NCI-H2029 treated with DMSO at 0.1 percent for 48 hours (cell line): Measurements from ENCODE around the gene PHGDH.

Experiments used
- DNase-seq: peaks from one replicate; lab custom pipeline; 2025; lab: John Stamatoyannopoulos, UW

PHGDH gene

DNA sequence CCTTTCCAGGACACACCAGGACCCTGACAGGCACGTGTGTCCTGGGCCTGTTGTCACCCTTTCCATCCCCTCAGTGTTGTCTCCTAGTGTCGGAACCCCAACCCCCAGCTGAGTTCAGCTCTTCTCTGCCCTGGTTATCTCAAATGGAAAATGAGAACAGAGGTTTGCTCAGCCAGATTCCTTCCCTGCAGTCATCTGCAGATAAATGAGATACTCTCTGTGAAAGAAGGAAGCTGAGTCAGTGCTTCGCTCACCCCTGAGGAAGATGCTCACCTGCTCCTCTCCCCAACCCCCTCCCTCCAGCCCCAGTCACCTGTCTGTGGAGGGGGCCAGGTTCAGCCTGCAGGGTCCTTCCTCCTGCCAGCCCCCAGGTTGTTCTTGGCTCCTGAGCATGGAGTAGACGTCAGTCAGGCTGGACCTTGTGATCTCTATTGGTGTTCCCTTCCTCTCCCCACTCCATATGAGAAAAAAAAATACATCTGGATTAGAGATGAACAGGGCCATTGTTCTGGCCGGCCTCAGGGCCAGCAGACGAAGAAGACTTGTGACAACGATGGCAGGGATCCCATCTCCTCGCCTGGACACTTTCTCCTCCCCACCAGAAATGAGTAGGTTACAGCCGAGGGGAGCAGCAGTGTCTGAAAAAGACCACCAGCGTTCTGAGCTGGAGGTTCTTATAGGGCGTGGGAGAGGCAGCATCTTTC is 20.9 kb downstream of the PHGDH start:
- no peak for DNase-seq

DNA sequence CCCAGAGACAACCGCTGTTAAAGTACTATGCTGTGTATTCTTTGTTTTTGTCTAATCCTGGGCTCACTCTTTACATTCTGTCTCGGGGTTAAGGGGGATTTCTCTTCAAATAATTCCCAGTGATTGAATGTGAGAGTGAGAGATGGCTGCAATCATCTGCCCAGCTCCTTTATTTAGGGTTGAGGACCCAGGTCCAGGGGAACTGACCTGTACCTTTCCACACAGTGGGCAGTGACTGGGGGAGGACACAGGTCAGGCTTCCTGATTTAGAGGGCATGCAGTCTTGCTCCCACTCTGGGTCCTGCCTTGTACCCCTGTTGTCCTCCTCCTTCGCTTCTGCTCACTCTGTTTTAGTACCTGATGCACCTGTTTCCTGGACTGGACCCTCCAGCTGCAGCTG is 22.0 kb downstream of the PHGDH start:
- no peak for DNase-seq

DNA sequence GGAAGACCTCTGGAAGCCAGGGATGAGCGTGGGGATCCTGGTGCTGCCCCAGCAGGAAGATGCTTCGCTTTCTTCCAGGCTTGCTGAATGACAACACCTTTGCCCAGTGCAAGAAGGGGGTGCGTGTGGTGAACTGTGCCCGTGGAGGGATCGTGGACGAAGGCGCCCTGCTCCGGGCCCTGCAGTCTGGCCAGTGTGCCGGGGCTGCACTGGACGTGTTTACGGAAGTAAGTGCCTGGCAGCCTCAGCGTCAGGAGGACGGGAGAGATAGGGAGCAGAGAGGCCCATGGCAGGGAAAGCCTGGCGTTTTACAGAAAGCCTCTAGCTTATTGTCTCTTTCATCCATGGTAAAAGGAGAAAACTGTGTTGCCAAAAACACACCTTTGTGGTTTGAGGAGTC is 23.5 kb downstream of the PHGDH start:
- no peak for DNase-seq

DNA sequence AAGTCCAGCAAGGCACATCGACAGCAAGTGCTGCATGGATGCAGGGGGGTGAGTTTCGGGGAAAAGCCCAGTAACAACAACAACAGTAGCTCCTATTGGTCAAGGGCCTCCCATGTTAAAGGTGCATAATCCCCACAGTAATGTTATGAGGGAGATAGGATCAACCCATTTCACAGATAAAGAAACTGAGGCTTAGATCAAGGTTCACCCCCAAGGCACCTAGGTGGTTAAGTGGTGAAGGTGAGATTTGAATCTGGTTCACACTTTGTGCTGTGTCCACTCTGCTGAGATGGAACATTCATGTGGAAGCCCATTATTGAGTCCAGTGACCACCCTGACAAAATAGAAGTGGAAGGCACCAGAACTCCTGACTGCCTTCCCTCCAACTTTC is 24.9 kb downstream of the PHGDH start:
- DNase-seq = no peak

DNA sequence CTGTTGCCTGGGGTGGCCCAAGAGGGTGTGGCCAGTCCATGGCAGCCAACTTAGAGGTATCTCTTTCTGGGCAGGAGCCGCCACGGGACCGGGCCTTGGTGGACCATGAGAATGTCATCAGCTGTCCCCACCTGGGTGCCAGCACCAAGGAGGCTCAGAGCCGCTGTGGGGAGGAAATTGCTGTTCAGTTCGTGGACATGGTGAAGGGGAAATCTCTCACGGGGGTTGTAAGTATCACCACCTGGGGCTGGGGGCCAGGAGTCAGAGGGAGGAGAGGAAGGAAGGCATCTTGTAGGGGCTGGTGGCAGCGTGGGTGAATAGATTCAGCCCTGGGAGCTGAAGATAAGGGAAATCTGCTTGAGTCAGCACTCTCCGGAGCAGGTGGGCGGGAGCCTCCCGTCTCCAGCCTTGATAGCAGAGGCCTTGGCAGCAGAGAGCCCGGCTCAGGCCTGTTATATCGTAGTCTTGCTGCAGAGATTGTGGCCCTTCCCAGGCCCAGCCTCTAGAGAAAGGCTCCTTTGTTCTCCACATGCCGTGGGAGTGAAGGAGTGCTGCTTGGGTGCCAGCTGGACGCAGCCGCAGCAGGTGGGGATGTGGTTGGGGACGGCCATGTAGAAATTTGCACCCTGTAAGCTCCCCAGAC is 25.4 kb downstream of the PHGDH start:
- DNase-seq = no peak

DNA sequence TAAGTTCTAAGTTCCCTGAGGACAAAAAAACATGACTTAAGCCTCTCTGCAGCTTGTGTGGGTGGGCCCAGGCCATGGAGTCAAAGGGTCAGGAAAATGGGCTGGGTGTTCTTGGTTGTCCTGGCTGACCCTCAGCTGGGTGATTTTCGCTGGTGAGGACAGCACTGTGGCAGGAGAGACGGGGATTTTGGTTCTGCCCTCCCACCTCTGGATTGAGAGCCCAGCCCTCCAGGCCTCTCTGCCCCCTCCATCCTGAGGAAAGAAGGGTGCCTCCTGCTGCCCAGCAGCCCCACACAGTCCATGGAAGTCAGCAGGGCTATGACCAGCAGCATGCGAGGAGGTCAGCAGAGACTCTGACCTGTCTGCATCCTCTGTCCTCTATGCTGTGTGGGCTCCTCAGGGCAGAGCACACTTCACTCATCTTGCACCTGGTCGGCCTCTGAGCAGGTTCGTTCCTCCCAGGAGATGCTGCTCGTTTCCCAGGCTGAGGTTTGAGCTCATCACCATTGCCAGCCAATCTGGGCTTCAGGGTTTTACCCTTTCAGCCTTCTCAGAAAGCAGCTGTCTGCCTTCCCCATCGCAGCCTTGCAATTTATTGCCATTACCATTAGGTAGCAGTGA is 26.5 kb downstream of the PHGDH start:
- DNase-seq = no peak

DNA sequence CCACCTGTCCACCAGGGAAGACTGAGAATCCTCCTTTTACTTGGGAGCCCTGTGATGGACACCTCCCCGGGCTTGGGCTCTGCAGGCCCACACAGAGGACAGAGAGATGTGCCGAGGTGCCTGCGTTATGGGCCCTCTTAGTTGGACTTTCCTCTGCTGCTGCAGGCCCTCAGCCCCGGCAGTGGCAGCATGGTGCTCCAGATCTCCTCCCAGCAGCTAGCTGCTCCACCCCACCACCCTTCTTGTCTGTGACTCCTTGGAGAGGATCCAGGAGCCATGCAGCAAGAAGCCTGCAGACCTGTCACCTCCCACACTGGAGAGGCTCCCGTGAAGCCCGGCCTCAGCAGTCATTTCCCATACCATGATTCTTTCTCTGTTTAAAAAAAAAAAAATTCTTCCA is 27.4 kb downstream of the PHGDH start:
- no peak for DNase-seq

DNA sequence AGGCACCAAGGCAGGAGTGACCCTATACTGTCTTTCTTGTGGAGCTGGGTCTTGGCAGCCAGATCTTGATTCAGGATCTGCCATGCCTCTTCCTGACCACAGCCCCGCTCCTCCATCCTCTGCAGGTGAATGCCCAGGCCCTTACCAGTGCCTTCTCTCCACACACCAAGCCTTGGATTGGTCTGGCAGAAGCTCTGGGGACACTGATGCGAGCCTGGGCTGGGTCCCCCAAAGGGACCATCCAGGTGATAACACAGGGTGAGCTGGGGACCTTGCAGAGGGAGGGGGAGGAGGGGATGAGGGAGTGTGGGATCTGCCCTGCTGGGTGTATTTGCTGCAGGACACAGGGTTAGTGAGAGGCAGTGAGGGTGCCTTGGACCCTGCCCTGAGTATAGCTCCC is 28.5 kb downstream of the PHGDH start:
- DNase-seq = no peak

DNA sequence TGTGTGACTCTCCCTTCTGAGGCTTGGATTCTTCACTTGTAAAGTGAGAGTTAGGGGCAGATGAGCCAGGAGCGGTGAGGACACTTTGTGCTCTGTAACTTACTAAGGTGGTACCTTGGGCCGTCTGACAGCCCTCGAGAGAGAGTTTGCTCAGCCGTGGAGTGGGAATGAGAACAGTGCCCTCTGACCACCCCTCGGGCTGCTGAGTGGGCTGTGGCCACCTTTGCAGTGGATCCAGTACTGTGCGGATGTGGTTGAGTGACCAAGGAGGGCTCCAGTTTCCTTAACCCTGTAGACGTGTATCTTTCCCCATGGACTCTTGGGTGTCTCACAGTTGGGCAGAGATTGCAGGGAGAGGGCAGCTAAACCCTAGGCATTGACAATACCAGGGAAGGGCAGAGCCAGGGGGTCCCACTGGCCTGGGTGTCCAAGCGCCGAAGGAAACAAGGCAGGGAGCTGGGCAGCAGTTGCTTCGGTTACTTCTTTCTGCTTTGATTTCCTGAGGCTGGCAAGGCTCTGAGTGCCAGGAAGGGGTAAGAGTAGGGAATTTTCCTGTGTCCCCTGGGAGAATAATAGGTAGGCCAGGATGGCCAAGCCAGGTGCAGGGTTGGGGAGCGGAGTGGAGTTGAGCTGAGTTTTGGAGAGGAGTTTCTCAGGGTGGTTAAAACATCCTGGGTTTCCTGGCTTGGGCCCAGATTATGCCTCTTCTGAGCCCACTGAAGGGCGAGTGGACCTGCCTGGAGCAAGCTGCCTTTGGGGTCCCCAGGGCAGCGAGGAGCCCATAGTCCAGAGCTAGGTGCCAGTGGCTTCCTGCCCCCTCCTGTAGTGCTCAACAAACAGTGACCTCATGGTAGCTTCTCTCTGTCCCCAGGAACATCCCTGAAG is 29.4 kb downstream of the PHGDH start:
- DNase-seq = no peak

DNA sequence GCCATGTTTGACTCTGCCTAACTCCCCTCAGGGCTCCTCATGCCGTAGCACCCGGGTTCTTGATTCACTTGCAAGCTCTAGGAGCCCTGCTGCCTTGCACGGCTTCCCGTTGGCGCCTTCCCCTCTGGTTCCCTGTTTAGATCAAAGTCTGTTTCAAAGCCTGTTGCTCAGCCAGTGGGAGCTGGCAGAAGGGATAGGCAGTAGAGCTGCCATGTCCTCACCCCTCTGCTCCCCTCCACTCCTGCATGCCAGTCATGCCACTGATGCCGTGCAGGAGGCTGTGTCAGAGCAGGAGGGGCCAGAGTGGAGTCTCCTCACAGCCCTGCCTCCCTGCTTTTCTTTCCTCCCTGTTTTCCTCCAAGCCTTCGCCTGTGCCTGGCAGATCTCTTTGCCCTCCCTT is 30.5 kb downstream of the PHGDH start:
- no peak for DNase-seq

DNA sequence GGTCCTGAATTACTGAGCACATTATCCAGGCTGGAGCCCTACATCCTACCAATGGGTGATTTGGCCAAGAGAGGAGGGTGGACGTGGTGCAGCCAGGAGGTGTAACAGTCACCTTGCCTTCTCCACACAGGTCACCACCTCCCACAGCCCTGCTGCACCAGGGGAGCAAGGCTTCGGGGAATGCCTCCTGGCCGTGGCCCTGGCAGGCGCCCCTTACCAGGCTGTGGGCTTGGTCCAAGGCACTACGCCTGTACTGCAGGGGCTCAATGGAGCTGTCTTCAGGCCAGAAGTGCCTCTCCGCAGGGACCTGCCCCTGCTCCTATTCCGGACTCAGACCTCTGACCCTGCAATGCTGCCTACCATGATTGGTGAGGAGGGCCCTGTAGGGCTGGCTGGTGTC is 30.9 kb downstream of the PHGDH start:
- no peak for DNase-seq

DNA sequence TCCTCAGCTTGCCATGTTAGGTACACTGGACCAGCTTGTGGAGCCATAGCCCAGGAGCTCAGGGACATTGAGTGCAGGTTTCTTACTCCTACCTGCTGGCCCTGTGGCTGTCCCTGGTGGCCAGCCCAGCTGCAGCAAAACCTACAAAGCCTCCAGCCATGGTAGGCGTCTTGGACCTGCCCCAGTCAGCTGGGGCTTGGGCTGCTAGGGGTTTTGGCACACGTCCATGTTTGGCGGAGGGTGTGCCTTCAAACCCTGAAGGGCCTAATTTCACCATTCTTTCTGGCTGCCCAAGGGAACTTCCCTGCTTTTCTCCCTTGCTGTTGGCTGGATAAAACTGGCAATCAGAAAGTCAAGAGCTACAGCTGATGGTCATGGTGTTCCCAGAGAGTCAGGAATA is 31.6 kb downstream of the PHGDH start:
- no peak for DNase-seq

DNA sequence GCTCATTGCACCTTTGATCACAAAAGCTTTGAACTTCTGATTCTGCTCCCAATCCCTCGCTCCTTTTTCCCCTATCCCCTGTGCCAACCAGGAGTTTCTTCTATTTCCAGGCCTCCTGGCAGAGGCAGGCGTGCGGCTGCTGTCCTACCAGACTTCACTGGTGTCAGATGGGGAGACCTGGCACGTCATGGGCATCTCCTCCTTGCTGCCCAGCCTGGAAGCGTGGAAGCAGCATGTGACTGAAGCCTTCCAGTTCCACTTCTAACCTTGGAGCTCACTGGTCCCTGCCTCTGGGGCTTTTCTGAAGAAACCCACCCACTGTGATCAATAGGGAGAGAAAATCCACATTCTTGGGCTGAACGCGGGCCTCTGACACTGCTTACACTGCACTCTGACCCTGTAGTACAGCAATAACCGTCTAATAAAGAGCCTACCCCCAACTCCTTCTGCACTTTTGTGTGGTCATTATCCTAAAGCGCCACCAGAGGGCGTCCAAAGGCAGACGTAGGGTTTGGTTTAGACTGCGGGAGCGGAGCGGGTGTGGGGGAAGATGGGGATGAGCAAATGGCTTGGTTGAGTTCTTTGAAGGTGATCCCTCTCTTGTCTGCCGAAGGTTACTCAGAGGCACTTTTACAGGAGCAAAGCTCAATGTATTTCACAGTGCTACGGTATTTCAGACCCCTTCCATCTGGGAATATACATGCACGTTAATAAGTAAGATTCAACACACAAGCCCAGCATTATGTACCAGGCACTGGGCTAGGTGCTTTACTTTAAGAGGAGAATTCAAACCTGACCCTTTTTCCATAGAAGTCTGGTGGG is 32.3 kb downstream of the PHGDH start:
- peak; percentile 51 for DNase-seq

DNA sequence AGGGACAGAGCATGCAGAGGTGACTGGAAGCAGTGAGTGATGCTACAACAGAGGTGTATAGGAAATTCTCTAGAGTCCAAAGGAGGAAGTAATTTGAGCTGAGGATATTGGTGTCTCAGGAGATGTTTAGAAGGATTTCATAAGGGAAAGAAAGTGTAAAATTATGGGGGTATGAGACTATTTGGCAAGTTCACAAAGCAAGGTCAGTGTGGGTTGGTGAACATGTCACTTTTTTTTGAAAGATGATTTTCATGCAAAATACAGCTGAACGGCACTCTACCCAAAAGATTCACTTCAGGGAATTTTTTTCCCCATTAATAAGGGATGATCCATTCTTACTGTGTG is 32.8 kb downstream of the PHGDH start:
- no peak for DNase-seq

DNA sequence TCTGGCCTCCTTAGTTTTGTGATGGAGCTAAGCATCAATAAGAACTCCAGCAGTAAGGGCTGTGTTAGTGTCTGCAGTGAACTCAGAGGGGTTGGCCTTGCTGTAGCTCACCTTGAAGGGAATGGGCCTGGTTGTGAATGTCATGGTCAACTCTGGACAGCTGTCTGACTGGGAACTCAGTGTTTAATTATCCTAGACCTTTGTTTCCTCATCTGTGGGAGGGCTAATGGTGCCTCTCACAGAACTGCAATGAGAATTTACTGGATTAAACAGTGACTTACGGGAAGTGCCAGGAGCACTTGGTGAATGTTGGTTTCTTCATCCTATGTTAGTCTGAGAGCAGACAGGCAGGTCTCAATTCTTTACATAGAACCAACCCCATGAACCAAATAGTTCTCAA is 33.3 kb downstream of the PHGDH start:
- DNase-seq = no peak

DNA sequence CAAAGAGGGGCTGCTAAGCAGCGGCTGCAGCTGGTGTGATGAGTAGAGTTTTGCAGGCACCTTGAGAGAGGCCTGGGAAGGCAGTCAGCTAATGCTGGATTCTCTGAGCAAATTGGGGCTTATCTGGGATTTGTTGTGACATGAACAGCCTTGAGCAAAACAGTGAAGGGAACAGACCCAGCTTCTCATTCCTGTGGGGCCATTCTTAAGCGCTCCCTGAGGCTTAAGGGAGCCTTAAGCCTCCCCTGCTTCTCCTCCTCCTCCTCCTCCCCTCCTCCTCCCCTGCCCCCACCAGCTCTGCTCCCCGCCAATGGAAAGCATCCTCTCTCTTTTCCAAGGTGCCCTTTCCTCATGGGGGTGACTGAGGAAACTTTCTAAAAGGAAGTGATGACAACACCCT is 35.7 kb downstream of the PHGDH start:
- DNase-seq = no peak

DNA sequence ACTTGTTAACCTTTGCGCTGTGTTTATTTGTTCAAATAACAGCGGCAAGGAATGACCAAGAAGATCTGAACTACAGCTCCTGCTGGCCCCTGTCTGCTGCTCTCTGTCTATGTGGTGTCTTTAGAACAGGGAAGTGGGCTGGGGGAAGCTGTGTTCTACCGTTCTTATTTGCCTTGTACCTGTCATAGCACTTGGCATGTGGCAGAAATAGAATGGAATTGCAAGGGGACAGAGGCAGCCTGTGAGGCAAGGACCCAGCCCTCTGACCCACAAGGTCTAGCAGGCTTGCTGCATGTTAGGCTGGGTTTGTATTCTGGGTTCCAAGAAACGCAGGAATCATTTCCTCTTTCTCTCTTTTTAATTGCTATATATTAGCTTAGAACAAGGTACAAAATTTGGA is 36.3 kb downstream of the PHGDH start:
- no peak for DNase-seq

DNA sequence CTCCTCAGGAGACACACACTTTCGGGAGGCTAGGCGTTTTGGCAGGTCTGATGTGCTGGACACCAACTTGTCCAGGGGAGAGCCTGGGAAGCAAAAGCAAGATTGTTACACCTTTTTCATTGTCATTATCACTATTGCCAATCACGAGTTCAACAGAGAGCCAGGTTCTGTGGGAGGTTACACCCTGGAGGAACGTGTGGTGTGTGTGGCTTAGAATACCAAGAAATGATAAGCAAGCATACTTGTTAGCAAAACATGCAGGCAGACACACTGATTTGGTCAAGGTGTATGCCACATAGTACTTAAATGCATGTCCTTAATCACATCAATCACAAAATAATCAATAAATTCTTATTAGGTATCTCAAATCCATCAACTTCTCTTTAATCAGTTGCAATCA is 40.9 kb downstream of the PHGDH start:
- DNase-seq = no peak

DNA sequence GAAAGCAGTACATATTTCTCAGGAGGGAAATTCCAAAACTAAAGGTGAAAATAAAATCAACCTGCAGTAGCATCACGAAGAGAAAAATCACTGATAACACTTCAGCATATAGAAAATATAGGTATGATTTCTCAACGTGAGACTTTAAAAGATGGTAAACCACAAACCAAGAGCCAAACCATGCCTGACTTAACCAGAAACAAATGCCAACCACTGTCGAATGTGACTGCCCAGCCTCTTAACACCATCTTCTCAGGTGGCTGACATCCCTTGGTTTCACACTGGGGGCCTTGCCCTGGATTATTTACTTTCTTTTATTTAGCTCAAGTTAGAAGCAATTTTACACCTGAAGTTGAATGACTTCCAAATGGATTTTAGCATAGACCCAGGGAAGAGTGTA is 46.9 kb downstream of the PHGDH start:
- DNase-seq = no peak

DNA sequence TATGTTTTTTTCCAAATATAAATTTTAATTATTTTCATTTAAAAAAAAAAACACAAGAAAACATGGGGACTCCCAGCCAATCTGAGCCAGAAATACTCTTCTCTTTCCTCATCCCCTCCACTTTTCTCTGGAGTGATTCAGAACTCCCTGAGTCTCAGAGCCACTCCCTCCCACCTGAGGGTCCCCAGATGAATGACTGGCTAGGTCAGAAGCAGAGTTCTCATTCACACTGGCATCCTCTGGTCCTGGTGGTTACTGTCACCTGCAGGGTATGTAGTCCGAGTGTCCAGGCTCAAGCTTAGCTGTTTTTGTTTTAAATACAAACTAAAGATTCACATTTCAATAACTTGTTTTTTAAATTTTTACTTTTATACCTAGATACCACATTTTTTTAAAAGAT is 50.7 kb downstream of the PHGDH start:
- DNase-seq = no peak

DNA sequence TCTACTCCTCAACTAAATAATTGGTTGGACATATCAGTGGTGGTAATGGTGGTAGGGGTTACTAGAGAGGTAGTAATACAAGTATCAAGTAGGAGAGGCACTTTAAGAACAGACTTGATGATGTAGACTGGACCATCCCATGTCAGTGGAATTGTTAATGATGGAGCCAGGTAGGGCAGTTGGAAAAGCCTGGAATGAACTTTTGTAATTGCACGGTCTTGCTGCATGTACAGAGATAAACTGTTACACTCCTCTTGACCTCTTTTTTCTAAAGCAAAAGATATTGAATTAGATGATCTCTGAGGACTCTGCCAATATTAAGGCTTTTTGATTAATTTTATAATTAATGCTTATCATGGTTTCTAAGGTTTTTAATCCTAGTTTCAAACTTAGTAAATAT is 51.2 kb downstream of the PHGDH start:
- no peak for DNase-seq

DNA sequence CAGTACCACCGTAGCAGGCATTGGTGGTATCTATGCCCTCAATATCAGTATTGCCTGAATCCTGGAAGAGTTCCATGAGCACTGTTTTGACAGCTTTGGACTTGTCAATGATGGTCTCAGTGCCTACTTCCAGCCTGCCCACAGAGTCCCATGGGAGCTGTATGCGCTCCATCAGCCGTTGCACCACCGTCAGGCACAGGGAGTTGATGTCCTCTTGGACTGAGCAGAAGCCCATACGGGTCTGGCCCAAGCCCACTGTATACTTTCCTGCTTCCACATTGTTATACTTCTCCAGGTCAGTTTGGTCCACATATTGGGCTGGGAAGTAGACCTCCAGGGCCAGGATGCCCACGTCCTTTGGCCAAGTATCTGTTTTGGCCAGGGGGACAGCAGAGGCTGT is 52.5 kb downstream of the PHGDH start:
- no peak for DNase-seq
